Hippocampal formation (tissue), 2 donors: ENCODE results near the gene C15orf62.
A peak's percentile ranks its signal among the peaks of the same experiment; 100 is the strongest.

Experiments
- DNase-seq, 2 donors: peaks; one replicate each; lab custom pipeline; 2025; lab: John Stamatoyannopoulos, UW

Gene C15orf62

DNA sequence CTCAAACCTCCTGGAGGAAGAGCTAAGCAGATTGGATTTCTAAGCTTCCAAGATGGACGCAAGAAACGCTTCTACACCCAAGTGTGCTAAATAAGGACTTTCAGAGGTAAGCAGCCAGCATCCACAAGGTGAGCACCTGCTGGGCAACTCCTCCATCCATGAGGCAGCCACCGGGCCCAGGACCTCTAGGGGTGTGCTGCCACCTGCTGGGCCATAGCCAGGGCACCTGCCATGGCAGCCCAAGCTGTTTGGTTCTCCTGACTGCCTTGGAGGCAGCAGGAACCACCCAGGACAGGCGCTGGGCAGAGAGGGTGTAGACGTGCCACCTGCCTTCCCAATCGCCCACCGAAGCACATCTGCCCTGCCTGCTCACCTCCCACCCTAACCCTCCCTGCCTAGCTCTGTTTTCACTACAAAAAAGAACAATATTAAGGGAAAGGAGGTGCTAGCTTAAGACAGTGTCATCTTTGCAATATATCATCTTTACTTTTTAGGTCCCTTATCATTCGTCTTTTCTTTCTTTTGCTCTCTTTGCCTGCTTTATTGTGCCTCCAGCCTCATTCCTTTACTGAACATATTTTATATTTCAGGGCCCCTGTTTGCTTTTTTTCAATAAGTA lies 12.9 kb downstream of the C15orf62 start:
- no peak for DNase-seq

DNA sequence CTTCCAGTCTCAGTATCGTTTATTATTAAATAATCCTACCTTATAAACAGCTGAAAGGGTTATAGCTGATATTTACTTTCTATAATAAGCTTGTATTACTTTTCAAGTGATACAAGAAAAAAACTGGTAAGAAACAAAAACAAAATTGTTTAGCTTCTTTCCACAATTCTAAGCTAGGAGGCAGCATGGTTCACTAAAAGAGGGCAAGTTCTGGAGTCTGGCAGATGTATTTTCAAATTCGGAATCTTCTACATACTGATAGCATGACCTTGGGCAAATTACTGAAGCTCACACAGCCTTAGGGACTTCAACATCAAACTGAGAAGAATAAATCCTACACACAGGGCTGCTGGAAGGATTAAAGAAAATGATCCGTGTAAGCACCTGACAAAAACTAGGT lies 15.4 kb downstream of the C15orf62 start:
- DNase-seq = no peak

DNA sequence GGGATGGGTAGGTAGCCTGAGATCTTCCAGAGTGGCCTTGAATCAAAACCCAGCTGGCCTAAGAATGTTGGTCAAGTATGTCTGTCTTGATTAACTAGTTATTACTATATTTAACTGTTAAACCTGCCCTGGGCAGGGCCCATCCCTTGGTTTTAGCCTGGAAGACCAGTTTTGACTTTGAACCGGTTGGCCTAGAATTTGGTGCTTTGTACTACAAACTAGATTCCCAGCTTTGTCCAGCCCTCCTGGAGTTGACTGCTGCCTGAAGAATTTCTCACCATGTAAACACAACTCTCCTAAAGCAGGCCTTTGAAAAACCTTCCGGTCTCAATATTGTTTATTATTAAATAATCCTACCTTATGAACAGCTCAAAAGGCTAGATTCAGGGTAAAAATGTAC lies 16.0 kb downstream of the C15orf62 start:
- no peak for DNase-seq

DNA sequence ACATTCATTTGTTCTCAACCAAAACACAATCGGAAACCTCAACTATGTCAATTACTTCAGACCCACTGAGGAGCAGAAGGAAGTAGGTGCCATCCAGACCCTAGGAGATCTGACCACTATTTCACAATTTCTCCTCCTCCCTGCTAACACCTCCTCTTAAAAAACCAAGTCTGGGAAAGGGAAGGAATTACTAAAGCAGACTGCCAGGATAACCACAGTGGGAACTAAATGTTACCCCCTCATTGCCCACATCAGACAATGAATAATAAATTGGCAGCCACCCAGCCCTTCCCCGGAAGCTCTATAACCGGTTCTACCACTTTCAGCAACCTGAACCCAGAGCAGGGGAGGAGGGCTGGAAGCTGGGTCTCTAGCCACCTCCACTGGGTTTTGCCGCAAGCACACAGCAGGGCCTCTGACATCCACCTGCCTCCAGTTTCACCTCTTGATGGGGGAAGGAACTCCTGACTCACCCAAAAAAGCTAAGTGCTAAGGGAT lies 17.6 kb downstream of the C15orf62 start:
- no peak for DNase-seq

DNA sequence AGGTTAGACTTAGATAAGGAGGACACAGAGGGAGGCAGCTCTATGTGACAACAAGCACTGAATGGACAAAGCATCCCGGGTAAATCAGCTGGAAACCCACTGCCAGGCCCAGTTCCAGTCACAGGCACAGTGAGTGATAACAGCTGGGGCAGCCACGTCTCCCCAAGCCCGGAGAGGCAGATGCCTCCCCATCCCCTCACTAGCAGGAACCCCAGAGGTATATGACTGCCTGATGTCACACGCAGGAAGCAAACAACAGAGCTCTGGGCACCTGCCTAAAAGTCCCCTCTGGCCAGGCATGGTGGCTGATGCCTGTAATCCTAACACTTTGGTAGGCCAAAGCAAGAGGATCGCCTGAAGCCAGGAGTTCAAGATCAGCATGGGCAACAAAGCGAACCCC lies 18.2 kb downstream of the C15orf62 start:
- DNase-seq = no peak

DNA sequence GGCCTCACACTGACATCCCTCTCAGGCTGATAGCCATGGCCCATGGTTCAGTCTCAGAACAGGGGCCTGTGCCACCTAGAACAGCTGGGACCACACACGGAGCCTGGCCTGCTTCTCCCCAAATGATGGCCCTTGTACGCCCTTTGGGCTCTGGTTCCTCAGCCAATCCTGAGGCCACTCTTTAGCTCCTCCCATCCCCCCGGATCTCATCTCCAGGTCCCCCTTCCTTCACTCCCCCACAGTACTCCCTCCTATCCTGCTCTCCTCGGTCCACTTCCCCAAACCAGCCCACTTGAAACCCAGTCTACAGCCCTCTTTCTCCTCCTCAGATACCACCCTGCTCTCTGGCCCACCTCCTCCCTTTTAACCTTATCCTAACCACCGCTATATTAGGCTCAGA lies 19.3 kb downstream of the C15orf62 start:
- no peak for DNase-seq

DNA sequence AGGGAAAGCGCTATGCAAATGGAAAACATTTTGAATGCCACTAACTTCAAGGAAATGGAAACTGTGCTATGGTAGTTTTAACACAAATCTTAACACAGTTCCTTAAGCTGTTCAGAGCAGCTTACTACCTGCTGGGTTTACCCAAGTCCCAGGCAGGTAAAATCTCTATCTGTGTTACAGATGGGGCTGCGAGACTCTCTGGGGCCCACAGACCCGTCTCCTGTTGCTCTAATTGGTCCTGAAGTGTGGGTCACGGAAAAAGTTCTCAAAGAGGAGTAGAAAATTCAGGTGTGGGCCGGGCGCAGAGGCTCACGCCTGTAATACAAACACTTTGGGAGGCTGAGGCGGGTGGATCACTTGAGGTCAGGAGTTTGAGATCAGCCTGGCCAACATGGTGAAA lies 20.2 kb downstream of the C15orf62 start:
- DNase-seq = no peak

DNA sequence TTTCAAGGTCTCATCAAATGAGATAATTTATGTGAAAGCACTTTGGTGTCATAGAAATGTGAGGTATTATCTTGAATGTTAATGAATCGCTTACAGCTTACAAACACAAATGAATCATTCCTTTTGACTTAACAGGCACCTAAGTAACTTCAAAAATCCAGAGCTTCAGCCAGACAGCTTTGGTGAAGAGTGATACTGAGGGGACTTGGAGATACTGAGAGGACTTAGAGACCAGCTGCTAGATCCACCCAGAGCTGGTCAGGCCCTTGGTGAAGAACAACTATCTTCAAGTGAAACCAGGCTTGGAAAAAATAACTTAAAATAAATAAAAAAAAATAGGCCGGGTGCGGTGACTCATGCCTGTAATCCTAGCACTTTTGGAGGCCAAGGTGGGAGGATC lies 20.9 kb downstream of the C15orf62 start:
- DNase-seq = no peak

DNA sequence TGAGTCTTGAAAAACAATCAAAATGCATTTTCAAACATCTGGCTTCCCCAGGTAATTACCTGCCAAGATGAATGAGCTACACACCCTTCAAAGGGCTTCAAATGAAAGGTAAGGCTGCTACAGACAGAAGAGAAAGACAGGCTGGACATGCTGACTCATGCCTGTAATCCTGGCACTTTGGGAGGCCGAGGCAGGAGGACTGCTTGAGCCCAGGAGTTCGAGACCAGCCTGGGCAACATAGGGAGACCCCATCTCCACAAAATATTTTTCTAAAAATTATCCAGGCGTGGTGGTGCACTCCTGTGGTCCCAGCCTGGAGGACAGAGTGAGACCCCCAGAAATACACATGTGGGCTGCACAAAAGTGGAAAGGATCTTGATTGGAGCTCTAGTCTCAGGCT lies 22.6 kb downstream of the C15orf62 start:
- no peak for DNase-seq

DNA sequence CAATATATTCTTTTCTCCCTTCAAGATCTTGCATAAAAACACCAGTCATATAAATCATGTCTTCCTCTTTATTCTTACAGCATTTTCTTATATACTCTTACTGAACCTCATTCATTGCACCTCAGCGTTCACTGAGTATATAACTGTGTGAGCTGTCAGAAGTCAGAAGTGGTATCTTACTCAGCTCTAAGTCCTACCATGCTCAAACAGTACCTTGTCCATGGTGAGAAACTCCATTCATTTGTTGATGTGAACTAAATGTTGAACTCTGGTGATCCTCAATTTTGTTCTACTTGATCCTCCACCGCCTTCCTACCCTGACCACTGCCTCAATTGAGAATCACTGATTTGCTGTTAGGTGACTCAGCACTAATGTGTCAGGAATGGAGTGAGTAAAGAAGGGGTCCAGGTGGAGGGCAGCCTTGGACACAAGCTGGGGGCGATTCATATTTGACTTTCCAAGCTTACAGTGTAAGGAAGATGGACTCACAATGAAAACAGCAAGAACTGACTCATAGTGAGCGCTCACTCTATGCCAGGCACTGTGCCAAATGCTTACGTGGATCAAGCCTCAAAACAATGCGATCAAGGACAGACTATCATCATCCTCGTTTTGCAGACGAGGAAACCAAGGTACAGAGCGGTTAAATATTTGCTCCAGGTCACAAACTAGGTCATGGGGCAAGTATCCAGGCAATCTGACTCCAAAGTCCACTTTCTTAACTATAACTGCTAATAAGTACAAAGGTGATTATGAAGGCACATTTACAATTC lies 23.6 kb downstream of the C15orf62 start:
- no peak for DNase-seq

DNA sequence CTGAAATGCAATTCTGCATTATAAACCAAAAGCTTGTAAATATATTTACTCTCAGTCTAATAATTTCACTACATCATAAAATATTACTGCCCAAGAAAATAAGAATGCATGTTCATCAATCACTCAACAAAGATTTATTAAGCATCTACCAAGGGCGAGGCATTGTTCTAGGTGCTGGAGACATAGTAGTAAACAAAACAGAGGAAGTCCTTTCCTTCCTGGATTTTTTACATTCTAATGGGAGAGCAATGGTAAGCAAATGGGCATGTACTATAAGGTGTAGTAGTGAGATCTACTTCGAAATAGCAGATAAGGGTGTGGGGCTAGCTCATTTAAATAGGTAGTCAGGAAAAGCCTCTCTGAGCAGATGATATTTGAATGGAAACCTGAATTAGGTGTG lies 26.3 kb downstream of the C15orf62 start:
- DNase-seq = no peak

DNA sequence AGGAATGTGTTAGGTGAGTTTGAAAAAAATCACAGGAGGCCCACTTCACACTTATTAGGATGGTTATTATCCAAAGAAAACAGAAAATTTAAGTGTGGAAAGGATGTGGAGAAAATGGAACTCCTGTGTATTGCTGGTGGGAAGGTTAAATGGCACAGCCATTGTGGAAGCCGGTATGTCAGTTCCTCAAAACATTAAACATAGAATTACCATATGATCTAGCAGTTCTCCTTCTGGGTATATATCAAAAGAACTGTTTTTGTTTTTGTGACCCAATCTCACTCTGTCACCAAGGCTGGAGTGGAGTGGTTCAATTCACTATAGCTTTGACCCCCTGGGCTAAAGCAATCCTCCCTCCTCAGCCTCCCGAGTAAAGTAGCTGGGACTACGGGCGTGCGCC lies 26.7 kb downstream of the C15orf62 start:
- DNase-seq = no peak

DNA sequence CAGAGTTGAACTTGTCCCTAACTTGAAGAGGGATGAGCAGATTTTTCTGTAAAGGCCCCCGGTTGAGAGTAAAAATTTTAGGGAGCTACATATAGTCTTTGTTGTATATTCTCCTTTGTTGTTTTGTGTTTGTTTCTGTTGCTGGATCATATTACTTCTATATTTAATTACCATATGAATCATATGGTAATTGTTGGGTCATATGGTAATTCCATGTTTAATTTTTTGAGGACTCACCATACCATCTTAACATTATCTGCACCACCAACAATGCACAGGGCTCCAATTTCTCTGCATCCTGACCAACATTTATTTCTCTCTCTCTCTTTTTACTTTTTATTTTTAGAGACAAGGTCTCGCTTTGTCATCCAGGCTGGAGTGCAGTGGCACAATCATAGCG lies 29.7 kb downstream of the C15orf62 start:
- DNase-seq = no peak

DNA sequence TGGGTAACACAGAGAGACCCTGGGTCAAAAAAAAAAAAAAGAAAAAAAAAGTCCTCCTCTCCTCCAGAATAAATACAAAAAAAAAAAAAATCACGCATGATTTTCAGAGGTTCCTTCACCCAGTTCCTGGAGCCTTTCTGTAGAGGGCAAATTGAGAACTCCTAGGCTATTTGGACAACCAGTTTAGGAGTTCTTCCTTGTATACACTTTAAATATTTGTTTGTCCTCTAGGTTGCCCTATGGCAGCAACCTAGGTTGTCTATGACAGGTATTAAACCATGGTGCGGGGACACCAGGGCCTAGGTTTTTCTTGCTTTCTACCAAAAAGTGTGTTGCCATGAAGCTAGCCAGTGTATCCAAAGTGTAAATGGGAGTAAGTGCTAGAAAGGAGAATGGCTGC lies 33.3 kb downstream of the C15orf62 start:
- no peak for DNase-seq

DNA sequence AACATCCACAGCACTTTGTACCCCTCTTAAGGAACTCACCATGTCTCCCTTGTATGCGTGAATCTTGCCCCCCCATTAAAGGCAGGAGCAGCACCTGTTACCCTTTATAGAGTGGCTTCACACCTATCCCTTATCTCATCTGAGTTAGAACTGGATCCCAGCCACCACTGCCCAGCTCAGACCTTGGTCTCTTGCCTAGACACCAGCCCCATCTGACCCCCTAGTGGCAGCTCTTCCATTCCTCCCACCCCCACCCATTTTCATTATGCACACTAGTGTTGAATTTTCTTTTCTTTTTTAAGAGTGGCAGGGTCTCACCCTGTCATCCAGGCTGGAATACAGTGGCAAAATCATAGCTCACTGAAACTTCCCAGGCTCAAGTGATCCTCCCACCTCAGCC lies 33.9 kb downstream of the C15orf62 start:
- no peak for DNase-seq

DNA sequence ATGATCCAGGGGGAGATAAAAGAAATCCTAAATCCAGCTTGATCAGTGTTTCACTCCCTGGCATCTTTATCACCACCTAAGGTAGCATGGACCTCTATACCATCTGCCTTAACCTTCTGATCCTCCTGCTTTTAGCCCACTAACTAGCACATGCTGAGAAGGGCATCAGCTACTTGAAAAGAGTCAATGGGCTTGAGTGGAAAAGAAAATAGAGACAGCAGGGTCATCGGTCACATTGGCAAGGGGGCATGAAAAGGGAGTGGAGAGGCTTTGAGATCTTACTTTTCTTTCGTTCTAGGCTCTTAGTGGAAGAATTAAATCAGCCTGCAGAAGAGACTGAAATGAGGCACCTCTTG lies 36.9 kb downstream of the C15orf62 start:
- DNase-seq = no peak

DNA sequence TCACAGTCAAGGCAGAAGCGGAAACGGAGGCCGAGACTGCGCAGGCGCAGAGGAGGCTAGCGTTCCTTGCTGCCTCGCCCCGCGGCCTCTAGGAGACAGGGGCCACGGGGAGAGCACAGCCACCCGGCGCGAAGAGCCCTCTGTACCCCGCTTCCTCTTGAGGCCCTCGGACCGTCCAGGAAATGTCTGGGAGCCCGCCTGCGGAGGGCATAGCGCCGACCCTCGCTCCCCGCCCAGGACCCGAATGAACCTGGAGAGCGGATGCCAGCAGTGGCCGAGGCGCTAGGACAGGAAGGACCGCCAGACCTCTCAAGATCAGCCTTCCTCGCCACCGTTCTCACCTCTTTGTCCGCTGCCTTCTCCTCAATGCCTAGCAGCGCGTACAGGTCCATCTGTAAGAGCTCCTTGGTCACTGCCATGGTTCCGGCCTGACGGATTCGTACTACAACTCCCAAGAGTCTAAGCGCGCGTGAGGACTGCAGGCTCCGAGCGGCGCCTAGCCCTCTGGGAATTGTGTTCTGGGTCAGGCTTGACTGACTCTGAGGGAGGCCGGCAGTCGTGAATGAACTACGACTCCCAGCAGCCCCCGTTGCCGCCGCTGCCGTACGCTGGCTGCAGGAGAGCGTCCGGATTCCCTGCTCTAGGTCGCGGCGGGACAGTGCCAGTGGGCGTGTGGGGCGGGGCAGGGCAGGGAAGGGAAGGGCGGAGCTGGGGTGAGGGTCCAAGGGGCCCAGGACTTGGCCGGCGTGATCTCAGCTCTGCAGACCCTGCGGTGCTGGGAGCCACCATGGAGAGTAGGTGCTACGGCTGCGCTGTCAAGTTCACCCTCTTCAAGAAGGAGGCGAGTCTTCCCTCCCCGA lies 37.5 kb downstream of the C15orf62 start, which contains the start of the genes DNAJC17 and ZFYVE19:
DNAJC17 (minus strand) TSS at position 446 of the 860 bp plus-strand sequence; CDS start at position 419, 27 bp downstream.
ZFYVE19 (plus strand) TSS at position 62 of the 860 bp plus-strand sequence; CDS start at position 563, 501 bp downstream.
- peak; percentile 97 to 99 for DNase-seq

DNA sequence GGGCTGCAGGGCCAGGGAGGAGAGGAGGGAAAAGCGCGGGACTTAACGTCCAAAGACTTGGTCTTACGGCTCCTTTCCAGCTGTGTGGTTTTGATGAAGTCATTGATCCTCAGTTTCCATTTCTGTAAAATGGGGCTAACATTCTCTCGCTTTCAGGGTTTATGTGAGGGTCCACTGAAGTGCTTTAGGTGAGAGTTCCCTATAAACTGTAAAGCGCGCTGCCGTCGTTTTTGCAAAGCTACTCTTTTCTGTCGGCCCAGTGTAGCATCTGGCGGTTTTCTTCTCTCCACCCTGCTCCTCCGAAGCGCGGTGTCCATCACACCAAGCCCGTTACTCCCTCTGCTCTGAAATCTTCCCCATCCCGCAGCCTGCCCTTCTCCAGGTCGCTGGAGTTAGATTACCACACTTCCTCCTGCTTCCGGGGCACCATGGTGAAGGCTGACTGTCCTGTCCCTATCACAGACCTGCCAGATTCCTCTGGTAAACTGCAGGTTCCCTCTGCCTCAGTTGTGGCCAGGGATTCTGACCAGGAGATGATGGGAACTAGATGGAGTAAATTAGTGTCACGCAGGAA lies 38.2 kb downstream of the C15orf62 start:
- no peak for DNase-seq

DNA sequence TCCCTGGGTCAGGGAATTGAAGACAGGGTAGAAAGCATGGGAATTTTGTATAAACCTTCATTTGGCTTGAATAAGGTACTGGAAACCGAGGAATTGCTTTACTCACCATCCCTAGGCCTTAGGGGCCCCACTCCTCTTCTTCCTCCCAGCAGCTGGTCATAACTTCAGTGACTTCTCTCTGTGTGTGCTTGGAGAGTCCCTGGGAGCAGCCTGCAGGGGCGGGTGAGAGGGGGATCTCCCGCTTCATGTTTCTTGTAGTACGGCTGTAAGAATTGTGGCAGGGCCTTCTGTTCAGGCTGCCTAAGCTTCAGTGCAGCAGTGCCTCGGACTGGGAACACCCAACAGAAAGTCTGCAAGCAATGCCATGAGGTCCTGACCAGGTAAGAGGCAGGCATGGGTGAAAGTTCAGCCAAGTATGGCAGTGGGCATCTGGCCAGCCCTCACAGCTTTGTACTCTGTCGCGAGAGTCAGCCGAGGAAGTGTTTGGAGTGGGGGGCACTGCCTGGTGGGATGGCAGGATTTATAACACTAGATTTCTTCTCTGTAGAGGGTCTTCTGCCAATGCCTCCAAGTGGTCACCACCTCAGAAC lies 39.2 kb downstream of the C15orf62 start:
- DNase-seq = no peak

DNA sequence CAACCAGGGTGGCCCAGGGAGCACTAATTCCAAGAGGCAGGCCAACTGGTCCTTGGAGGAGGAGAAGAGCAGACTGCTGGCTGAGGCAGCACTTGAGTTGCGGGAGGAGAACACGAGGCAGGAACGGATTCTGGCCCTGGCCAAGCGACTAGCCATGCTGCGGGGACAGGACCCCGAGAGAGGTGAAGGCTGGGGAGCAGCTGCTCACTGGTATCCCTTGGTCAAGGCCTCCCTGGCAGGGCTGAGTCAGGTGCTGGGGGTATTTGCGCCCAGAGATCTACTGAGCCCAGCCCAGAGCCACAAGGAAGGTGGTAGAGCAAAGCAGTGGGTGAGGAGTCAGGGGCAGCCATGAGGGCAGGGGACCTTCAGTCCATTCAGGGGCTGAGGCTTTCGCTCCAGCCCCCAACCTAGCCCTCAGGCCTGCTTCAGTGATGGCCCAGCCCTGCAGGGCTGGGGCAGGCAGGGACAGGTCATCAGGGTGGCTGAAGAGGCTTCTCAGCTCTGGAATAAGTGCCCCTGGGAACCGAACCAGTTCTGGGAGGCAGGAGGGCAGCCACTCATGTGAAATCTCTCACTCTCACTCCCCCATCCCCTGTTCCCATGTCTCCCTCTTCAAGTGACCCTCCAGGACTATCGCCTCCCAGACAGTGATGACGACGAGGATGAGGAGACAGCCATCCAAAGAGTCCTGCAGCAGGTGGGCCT lies 43.1 kb downstream of the C15orf62 start:
- DNase-seq = no peak

DNA sequence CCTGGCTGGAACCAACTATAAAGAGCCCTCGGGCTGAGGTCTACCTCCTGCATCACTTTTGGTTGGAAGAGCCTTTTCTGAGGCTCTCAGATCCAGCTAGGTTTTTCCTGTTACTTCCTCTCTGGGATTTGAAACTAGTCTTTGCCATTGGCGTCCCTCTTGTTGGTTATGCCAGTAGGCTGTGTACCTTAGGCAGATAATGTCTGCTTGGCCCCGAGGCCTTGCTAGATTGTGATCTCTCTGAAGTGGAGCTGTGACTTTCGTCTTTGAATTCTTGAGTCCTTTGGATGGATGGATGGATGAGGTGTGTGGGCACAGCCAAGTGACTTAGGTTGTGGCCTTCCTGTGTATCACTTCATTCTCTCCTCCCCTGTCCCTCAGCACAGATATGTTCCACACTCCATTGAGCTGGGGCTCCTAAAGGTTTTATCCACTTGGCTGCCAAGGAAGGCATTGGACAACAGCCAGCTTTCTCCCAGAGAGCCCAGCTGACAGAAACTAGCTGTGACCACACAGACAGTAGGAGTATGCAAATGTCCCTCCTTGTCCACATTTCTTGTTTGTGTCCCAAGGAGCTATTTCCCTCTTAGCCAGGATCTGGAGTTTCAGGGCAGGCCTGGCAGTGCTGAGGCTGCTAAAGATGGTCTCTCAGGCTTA lies 45.4 kb downstream of the C15orf62 start:
- DNase-seq = no peak
